WTC11 (cell line): ENCODE measurements around the gene PLCG1.

ENCODE experiments used
- ATF2 ChIP-seq: sonication (generic); formaldehyde crosslinking; IDR thresholded peaks from 2 replicates; pipeline ENCODE4 v1.8.1; 2022; ENCODE audit warnings: low read depth, missing genetic modification reagents, borderline replicate concordance
- CTCF ChIP-seq: fragments of 200-600 bp; IDR thresholded peaks from 2 replicates; pipeline ENCODE4 v1.8.0; 2022; ENCODE audit warnings: antibody characterized with exemption
- E2F1 ChIP-seq: sonication (generic); formaldehyde crosslinking; IDR thresholded peaks from 2 replicates; pipeline ENCODE4 v1.8.0; 2022; ENCODE audit warnings: mild to moderate bottlenecking, missing genetic modification reagents
- HMGA2 ChIP-seq: fragments of 250-450 bp; sonication (Bioruptor Pico); IDR thresholded peaks from 2 replicates; pipeline ENCODE4 v1.4.0; 2021; ENCODE audit warnings: mild to moderate bottlenecking, moderate library complexity
- IRF1 ChIP-seq: sonication (generic); formaldehyde crosslinking; IDR thresholded peaks from 2 replicates; pipeline ENCODE4 v1.8.0; 2023; ENCODE audit warnings: missing genetic modification reagents
- MAX ChIP-seq: sonication (generic); formaldehyde crosslinking; IDR thresholded peaks from 2 replicates; pipeline ENCODE4 v1.8.0; 2022; ENCODE audit warnings: mild to moderate bottlenecking, missing genetic modification reagents
- TEAD4 ChIP-seq: sonication (generic); formaldehyde crosslinking; IDR thresholded peaks from 2 replicates; pipeline ENCODE4 v1.8.0; 2022; ENCODE audit warnings: mild to moderate bottlenecking, missing genetic modification reagents
- ZNF416 ChIP-seq: fragments of 250-450 bp; sonication (Bioruptor Pico); IDR thresholded peaks from 2 replicates; pipeline ENCODE4 v1.9.0; 2021; ENCODE audit warnings: mild to moderate bottlenecking, inconsistent platforms

- TF ChIP-seq TEAD4 (CRISPR knock-in tag) (no peak), CTCF (no peak), E2F1 (CRISPR knock-in tag) (no peak), HMGA2 (CRISPR knock-in tag) (no peak), ATF2 (CRISPR knock-in tag) (no peak), MAX (CRISPR knock-in tag) (no peak), ZNF416 (CRISPR knock-in tag) (no peak), IRF1 (CRISPR knock-in tag) (no peak)
Observed at GRCh38 chr20:41192575-41192974, 55.2 kb downstream of the PLCG1 start.
